ENCODE results near the gene HLA-DQA2.
"Not testable (repeated sequence)": the region's sequence is repeated elsewhere in the genome, so short reads cannot be mapped to it uniquely, and the experiment has no call there.

The HLA-DQA2 gene

DNA sequence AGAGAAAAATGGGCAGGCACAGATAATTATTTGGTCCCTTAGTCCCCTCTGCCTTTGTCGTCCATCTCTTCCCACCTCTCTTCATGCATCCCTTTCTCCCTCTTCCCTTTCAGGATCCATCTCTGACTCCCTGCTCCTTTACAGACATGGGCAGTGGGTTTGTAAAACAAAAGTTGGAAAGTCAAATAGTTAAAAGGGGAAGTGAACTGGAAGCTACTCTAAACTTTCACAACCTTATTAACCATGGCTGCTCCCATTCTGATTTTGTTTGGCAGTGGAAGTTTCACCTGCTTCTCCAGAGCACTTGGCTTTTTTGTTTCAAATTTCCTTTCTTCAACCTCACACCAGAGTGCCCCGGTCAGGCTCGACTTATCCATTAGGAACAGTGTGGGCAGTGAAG, 1.2 kb downstream of the HLA-DQA2 start:
- H3K27me3 ChIP-seq (ENCODE audit: low read depth, low read length) = no peaks in the 10 kb centered on the region
- no peaks in the 10 kb centered on the region for H3K9me3 ChIP-seq (ENCODE audit: control insufficient read depth in 1 of 2, low read length in 2 of 2)
- H3K4me3 ChIP-seq (ENCODE audit: low read depth in 1 of 2, low read length in 2 of 2) = no peak overlapping the region
- no peaks in the 10 kb centered on the region for H3K36me3 ChIP-seq (ENCODE audit: control insufficient read depth in 1 of 2, insufficient read depth in 2 of 2, low read length in 2 of 2)
- H3K27ac ChIP-seq (ENCODE audit: low read length) = no peak overlapping the region
- H3K4me1 ChIP-seq (ENCODE audit: control insufficient read depth in 1 of 2, insufficient read depth in 2 of 2, low read length in 2 of 2) = no peaks in the 10 kb centered on the region

DNA sequence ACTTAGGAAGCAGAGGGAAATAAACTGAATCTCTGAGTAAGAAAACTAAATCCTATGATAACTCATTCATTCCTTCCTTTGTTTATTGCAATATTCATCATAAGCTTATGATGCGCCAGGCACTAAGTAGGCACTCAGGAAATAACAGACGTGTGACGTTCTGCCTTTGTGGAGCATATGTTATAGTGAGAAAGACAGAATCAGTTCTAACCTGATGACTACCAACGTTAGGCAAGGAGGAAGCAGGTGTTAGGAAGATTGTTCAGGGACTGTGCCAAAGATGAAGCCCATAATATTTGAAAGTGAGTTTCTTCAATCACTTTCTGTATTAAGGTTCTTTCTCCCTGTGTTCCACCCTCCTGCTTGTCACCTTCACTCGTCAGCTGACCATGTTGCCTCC, 3.6 kb downstream of the HLA-DQA2 start:
- H3K4me1 ChIP-seq (ENCODE audit: control insufficient read depth in 1 of 2, insufficient read depth in 2 of 2, low read length in 2 of 2) = no peaks in the 10 kb centered on the region
- no peak overlapping the region for H3K27ac ChIP-seq (ENCODE audit: low read length)
- H3K27me3 ChIP-seq (ENCODE audit: low read depth, low read length) = no peaks in the 10 kb centered on the region
- H3K9me3 ChIP-seq (ENCODE audit: control insufficient read depth in 1 of 2, low read length in 2 of 2) = no peaks in the 10 kb centered on the region
- H3K4me3 ChIP-seq (ENCODE audit: low read depth in 1 of 2, low read length in 2 of 2) = no peak overlapping the region
- H3K36me3 ChIP-seq (ENCODE audit: control insufficient read depth in 1 of 2, insufficient read depth in 2 of 2, low read length in 2 of 2) = no peaks in the 10 kb centered on the region

DNA sequence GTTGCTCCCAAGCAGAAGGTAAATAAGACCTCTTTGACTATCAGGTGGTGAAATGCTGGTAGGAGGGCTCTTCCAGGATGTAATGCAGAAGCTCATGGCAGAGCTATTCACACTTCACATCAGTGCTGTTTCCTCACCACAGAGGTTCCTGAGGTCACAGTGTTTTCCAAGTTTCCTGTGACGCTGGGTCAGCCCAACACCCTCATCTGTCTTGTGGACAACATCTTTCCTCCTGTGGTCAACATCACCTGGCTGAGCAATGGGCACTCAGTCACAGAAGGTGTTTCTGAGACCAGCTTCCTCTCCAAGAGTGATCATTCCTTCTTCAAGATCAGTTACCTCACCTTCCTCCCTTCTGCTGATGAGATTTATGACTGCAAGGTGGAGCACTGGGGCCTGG, 4.5 kb downstream of the HLA-DQA2 start:
- not testable (repeated sequence) for H3K27ac ChIP-seq (ENCODE audit: low read length); H3K36me3 ChIP-seq (ENCODE audit: control insufficient read depth in 1 of 2, insufficient read depth in 2 of 2, low read length in 2 of 2); H3K27me3 ChIP-seq (ENCODE audit: low read depth, low read length); H3K4me3 ChIP-seq (ENCODE audit: low read depth in 1 of 2, low read length in 2 of 2); H3K4me1 ChIP-seq (ENCODE audit: control insufficient read depth in 1 of 2, insufficient read depth in 2 of 2, low read length in 2 of 2); H3K9me3 ChIP-seq (ENCODE audit: control insufficient read depth in 1 of 2, low read length in 2 of 2)

DNA sequence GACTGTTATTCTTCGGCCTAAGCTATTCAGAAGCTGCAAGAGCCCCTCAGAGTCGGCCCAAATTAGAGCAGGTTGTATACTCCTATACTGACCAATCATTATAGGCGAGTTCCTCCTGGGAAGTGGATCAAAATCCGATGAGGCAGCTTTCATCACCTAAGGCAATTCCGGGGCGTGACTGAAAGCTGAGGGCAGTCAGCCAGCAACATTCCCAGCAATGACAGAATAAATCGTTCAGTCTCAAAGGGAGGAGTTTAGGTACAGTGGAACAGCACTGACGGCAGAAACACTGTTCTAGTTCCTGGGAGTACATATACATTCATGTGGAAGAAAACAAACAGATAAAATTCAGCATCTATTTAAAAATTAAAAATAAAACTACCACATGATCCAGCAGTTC, 11.4 kb downstream of the HLA-DQA2 start:
- Histone ChIP-seq H3K4me1 (ENCODE audit: control insufficient read depth in 1 of 2, insufficient read depth in 2 of 2, low read length in 2 of 2) (no peaks in the 10 kb centered on the region), H3K27me3 (ENCODE audit: low read depth, low read length) (peaks cover 11% of the 10 kb centered on the region), H3K36me3 (ENCODE audit: control insufficient read depth in 1 of 2, insufficient read depth in 2 of 2, low read length in 2 of 2) (no peaks in the 10 kb centered on the region), H3K27ac (ENCODE audit: low read length) (no peak overlapping the region), H3K9me3 (ENCODE audit: control insufficient read depth in 1 of 2, low read length in 2 of 2) (no peaks in the 10 kb centered on the region), H3K4me3 (ENCODE audit: low read depth in 1 of 2, low read length in 2 of 2) (no peak overlapping the region)

DNA sequence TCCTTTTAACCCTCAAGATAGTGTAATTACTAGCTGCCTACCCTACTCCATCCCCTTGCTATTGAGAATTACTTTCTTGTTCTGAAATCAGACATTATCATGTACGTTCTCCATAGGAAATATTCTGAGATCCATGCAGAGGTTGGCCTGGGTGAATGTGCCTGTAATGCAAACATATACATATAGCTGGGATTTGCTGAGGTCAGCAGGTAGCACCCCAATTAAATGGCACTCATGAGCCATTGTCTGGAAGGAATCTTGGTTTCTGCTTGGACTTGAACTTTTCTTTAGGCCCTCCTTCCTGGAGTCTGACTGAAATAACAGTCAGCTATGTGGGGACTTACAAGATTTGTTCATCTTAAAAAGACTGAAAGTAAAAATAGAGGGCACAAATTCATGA, 18.5 kb downstream of the HLA-DQA2 start:
- H3K27ac ChIP-seq (ENCODE audit: low read length) = no peak overlapping the region
- H3K27me3 ChIP-seq (ENCODE audit: low read depth, low read length) = peaks cover 4% of the 10 kb centered on the region

DNA sequence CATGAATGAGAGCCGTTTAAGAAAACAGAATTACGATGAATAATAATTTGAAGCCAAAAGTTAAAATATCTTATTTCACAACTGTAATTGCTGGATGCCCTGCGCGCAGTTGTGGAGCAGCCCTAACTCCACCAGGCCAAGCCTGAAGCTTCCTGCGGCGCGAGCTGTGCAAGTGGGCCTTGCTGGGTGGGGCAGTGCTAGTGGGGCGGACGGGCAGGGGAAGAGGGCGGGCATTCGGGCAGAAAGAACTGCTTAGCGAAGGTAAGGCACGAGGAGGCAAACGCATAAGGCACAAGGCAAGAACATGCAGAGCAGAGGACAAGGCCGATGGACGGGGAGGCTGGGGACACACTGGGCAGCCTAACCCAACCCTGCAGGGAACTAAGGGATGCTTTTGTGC, 19.9 kb downstream of the HLA-DQA2 start:
- H3K36me3 ChIP-seq (ENCODE audit: control insufficient read depth in 1 of 2, insufficient read depth in 2 of 2, low read length in 2 of 2) = no peaks in the 10 kb centered on the region
- no peaks in the 10 kb centered on the region for H3K27me3 ChIP-seq (ENCODE audit: low read depth, low read length)
- H3K9me3 ChIP-seq (ENCODE audit: control insufficient read depth in 1 of 2, low read length in 2 of 2) = no peaks in the 10 kb centered on the region
- no peak overlapping the region for H3K27ac ChIP-seq (ENCODE audit: low read length)
- no peak overlapping the region for H3K4me3 ChIP-seq (ENCODE audit: low read depth in 1 of 2, low read length in 2 of 2)
- H3K4me1 ChIP-seq (ENCODE audit: control insufficient read depth in 1 of 2, insufficient read depth in 2 of 2, low read length in 2 of 2) = no peaks in the 10 kb centered on the region

More for the DNA sequence above, 18.5 kb downstream of the HLA-DQA2 start:
- H3K4me1 ChIP-seq (ENCODE audit: control insufficient read depth in 1 of 2, insufficient read depth in 2 of 2, low read length in 2 of 2) = no peaks in the 10 kb centered on the region
- no peak overlapping the region for H3K4me3 ChIP-seq (ENCODE audit: low read depth in 1 of 2, low read length in 2 of 2)
- H3K9me3 ChIP-seq (ENCODE audit: control insufficient read depth in 1 of 2, low read length in 2 of 2) = no peaks in the 10 kb centered on the region
- H3K36me3 ChIP-seq (ENCODE audit: control insufficient read depth in 1 of 2, insufficient read depth in 2 of 2, low read length in 2 of 2) = no peaks in the 10 kb centered on the region

DNA sequence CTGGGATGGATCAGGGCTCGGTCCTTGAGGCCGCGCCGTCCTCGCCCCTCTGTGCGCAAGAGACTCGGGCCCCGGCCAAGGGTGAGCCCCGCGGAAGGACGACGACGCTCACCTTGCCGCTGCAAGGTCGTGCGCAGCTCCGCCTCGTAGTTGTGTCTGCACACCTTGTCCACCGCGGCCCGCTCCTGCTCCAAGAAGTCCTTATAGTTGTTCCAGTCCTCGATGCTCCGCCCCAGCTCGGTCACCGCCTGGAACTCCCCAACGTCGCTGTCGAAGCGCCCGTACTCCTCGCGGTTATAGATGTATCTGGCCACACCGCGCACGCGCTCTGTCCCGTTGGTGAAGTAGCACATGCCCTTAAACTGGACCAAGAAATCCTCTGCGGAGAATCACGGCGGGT, 20.4 kb downstream of the HLA-DQA2 start:
- Histone ChIP-seq H3K9me3 (ENCODE audit: control insufficient read depth in 1 of 2, low read length in 2 of 2) (no peaks in the 10 kb centered on the region), H3K27me3 (ENCODE audit: low read depth, low read length) (no peaks in the 10 kb centered on the region), H3K4me1 (ENCODE audit: control insufficient read depth in 1 of 2, insufficient read depth in 2 of 2, low read length in 2 of 2) (no peaks in the 10 kb centered on the region), H3K4me3 (ENCODE audit: low read depth in 1 of 2, low read length in 2 of 2) (no peak overlapping the region), H3K36me3 (ENCODE audit: control insufficient read depth in 1 of 2, insufficient read depth in 2 of 2, low read length in 2 of 2) (no peaks in the 10 kb centered on the region), H3K27ac (ENCODE audit: low read length) (no peak overlapping the region)

DNA sequence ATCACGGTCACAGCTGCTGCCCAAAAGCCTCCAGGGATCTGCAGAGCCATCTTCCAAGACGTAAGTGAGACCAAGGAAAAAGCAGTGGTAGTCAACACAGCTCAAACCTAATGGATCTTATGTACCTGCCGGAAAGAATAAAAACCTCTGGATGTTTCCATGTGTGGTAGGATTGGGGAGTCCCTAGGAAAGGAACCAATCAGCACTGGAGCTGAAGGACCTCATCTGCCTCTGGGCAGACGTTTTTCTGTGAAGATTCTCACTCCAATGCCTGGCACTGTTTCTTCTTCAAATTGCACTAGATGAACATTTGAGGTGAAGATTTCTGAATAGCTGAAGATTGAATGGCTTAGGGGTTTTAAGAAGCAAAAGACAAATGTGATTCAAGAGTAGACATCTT, 22.2 kb downstream of the HLA-DQA2 start, which contains the start of gene HLA-DQB2:
Gene HLA-DQB2 (minus strand): TSS at position 112 of the 400 bp plus-strand sequence. CDS start 62 bp downstream, at position 50.
- Histone ChIP-seq H3K36me3 (ENCODE audit: control insufficient read depth in 1 of 2, insufficient read depth in 2 of 2, low read length in 2 of 2) (no peaks in the 10 kb centered on the region), H3K27me3 (ENCODE audit: low read depth, low read length) (no peaks in the 10 kb centered on the region), H3K4me1 (ENCODE audit: control insufficient read depth in 1 of 2, insufficient read depth in 2 of 2, low read length in 2 of 2) (no peaks in the 10 kb centered on the region), H3K9me3 (ENCODE audit: control insufficient read depth in 1 of 2, low read length in 2 of 2) (no peaks in the 10 kb centered on the region), H3K4me3 (ENCODE audit: low read depth in 1 of 2, low read length in 2 of 2) (no peak within 1 kb of the TSS), H3K27ac (ENCODE audit: low read length) (no peak within 1 kb of the TSS)

DNA sequence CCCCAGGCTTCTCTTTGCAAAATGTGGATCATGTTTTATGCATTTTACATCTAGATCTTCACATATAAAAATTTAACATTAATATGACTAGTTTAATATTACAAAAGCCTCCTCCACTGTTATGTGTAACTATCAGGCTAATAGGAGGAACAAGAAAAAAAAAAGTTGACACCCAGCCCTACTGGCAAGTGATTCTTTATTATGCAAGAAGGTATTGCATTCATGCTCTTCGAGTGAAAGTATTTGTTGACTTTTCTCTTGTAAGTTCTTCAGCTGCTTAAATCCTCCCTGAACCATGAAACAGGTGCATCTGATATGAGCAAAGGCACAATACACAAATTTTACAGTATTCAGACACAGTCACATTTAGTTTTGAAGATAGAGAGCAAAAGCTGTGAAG, 22.9 kb downstream of the HLA-DQA2 start:
- no peaks in the 10 kb centered on the region for H3K27me3 ChIP-seq (ENCODE audit: low read depth, low read length)
- H3K4me1 ChIP-seq (ENCODE audit: control insufficient read depth in 1 of 2, insufficient read depth in 2 of 2, low read length in 2 of 2) = no peaks in the 10 kb centered on the region
- H3K9me3 ChIP-seq (ENCODE audit: control insufficient read depth in 1 of 2, low read length in 2 of 2) = no peaks in the 10 kb centered on the region
- H3K36me3 ChIP-seq (ENCODE audit: control insufficient read depth in 1 of 2, insufficient read depth in 2 of 2, low read length in 2 of 2) = no peaks in the 10 kb centered on the region
- H3K27ac ChIP-seq (ENCODE audit: low read length) = no peak overlapping the region
- H3K4me3 ChIP-seq (ENCODE audit: low read depth in 1 of 2, low read length in 2 of 2) = no peak overlapping the region

DNA sequence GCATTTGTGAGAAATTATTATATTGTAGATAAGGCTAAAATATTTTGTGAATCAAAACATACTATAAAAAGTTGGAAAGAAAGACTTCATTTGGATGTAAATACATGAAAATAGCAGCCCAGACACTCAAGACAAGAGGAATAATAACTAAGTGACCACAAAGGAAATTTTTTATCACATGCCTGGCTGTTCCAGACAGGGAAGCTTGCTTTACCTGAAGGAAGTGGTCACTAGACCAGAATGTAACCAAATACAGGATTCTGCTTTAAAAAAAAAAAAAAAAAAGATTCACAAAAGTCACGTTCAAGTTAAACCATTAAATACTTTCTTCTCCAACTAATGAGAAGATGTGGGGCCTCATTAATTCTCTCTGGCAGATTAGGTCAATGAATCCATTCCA, 31.5 kb downstream of the HLA-DQA2 start:
- no peak overlapping the region for H3K4me3 ChIP-seq (ENCODE audit: low read depth in 1 of 2, low read length in 2 of 2)
- no peak overlapping the region for H3K27ac ChIP-seq (ENCODE audit: low read length)

DNA sequence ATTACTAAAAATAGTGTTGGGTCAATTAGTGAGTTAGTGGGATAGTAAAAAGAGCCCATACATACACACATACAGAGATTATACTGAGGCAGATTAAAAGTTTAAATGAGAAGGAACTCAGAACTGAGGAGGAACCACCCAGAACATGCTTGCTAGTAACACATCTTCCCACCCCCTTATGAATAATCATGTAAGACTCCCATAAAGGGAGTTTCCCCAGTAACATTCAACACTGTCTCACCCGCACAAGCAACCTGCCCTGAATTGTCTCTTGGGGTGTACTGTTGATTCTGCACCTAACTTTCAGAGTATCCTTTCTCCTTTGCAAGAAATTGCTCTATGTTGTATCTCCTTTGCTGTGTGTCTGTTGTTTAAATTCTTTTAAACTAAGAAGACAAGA, 33.2 kb downstream of the HLA-DQA2 start:
- Histone ChIP-seq H3K9me3 (ENCODE audit: control insufficient read depth in 1 of 2, low read length in 2 of 2) (no peaks in the 10 kb centered on the region), H3K4me1 (ENCODE audit: control insufficient read depth in 1 of 2, insufficient read depth in 2 of 2, low read length in 2 of 2) (no peaks in the 10 kb centered on the region), H3K27ac (ENCODE audit: low read length) (no peak overlapping the region), H3K4me3 (ENCODE audit: low read depth in 1 of 2, low read length in 2 of 2) (no peak overlapping the region), H3K36me3 (ENCODE audit: control insufficient read depth in 1 of 2, insufficient read depth in 2 of 2, low read length in 2 of 2) (no peaks in the 10 kb centered on the region), H3K27me3 (ENCODE audit: low read depth, low read length) (no peaks in the 10 kb centered on the region)

More for the DNA sequence above, 31.5 kb downstream of the HLA-DQA2 start:
- Histone ChIP-seq H3K9me3 (ENCODE audit: control insufficient read depth in 1 of 2, low read length in 2 of 2) (no peaks in the 10 kb centered on the region), H3K27me3 (ENCODE audit: low read depth, low read length) (no peaks in the 10 kb centered on the region), H3K36me3 (ENCODE audit: control insufficient read depth in 1 of 2, insufficient read depth in 2 of 2, low read length in 2 of 2) (no peaks in the 10 kb centered on the region), H3K4me1 (ENCODE audit: control insufficient read depth in 1 of 2, insufficient read depth in 2 of 2, low read length in 2 of 2) (no peaks in the 10 kb centered on the region)

DNA sequence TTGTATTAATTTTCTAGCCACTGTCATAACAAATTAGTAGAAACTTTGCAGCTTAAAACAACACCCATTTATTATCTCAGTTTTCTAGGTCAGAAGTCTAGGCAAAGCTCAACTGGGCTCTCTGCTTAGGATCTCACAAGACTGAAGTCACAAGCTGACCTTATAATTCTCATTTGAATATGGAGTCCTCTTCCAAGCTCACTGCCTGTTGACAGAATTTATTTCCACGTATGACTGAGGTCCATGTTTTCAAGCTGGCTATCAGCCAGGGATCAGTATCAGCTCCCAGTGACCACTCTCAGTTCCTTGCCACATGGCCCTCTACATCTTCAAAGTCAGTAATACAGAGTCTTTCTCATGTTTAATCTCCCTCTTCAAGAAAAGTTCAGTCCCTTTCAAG, 33.9 kb downstream of the HLA-DQA2 start:
- Histone ChIP-seq H3K4me1 (ENCODE audit: control insufficient read depth in 1 of 2, insufficient read depth in 2 of 2, low read length in 2 of 2) (no peaks in the 10 kb centered on the region), H3K4me3 (ENCODE audit: low read depth in 1 of 2, low read length in 2 of 2) (no peak overlapping the region), H3K36me3 (ENCODE audit: control insufficient read depth in 1 of 2, insufficient read depth in 2 of 2, low read length in 2 of 2) (no peaks in the 10 kb centered on the region), H3K27ac (ENCODE audit: low read length) (no peak overlapping the region), H3K9me3 (ENCODE audit: control insufficient read depth in 1 of 2, low read length in 2 of 2) (no peaks in the 10 kb centered on the region), H3K27me3 (ENCODE audit: low read depth, low read length) (no peaks in the 10 kb centered on the region)
